ENCODE data around the gene JMJD4. TPM values are rescaled to one million over a fixed set of nuclear protein-coding genes. Genes with fewer than 3 reads are reported as not detected.

Gene JMJD4
- total and polyA plus RNA-seq, 9 of the 15 experiments (the other 6 are each of a cell fraction or from before 2014, with no cell fraction given): 1.4 to 42.6 (median 29.2) TPM

- peak; percentile 49; the same call in 1 of the 2 replicates for TF ChIP-seq MGA (IDR thresholded peaks at IDR 0.05)
- TF ChIP-seq PBX2 (CRISPR knock-in tag; IDR thresholded peaks at IDR 0.05; ENCODE audit: low read depth): no peak
- no peak for TF ChIP-seq PBX2 (tag; conservative IDR thresholded peaks at IDR 0.05; ENCODE audit: low read depth)
- TF ChIP-seq NFIC (IDR thresholded peaks at IDR 0.05): peak; percentile 23; the same call in 1 of the 2 replicates
- 0 out of 2 replicates have a peak, but pooled peaks have one; percentile 27 for TF ChIP-seq ZNF398 (CRISPR knock-in tag; IDR thresholded peaks at IDR 0.05)
- peak; percentile 77 for TF ChIP-seq BHLHE40 (IDR thresholded peaks at IDR 0.05; ENCODE audit: low read length)
- TF ChIP-seq ZFX (CRISPR knock-in tag; IDR thresholded peaks at IDR 0.05): 0 out of 2 replicates have a peak, but pooled peaks have one; percentile 22
- TF ChIP-seq ZNF23 (CRISPR knock-in tag; IDR thresholded peaks at IDR 0.05): no peak
These were observed 15.0 kb upstream of the JMJD4 start (continued) for GRCh38 chr1:227749916-227750710.
